Brain microvascular endothelial cell (primary cell): ENCODE measurements around the gene CYP2W1.

Experiments used
- DNase-seq: peaks from one replicate; pipeline ENCODE4 v3.0.0-alpha.2; 2020
- H3K27ac ChIP-seq: fragments of 250-450 bp; sonication (Bioruptor Pico); 2 replicates; pipeline ENCODE4 v1.5.1; 2020; ENCODE audit warnings: mild to moderate bottlenecking, moderate library complexity
- H3K27me3 ChIP-seq: fragments of 250-450 bp; sonication (Bioruptor Pico); replicated peaks from 2 replicates; pipeline ENCODE4 v1.5.1; 2020; ENCODE audit warnings: mild to moderate bottlenecking
- H3K36me3 ChIP-seq: fragments of 250-450 bp; sonication (Bioruptor Pico); replicated peaks from 2 replicates; pipeline ENCODE4 v1.5.1; 2020; ENCODE audit warnings: mild to moderate bottlenecking
- H3K4me3 ChIP-seq: 2 replicates; pipeline ENCODE4 v1.5.1; 2011; ENCODE audit warnings: low read depth, mild to moderate bottlenecking, control low read depth, low read length, moderate library complexity
- CTCF ChIP-seq: IDR thresholded peaks from 2 replicates; pipeline ENCODE4 v1.5.1; 2011; ENCODE audit warnings: low read depth, mild to moderate bottlenecking, moderate library complexity, low read length, control low read depth, inconsistent platforms; ENCODE audit errors: missing control alignments
- in situ Hi-C: cut with HindIII; loops from 2 replicates; pipeline ENCODE4 v1.10.0; 2017; ENCODE audit warnings: low sequenced_read_pairs, low pct_ligation_motif_present

CYP2W1 gene

GRCh38 chr7:1024876-1025742 is 42.1 kb downstream of the CYP2W1 start:
- Histone ChIP-seq H3K27ac (no peak overlapping the region), H3K4me3 (no peak overlapping the region), H3K27me3 (no peaks in the 10 kb centered on the region), H3K36me3 (peaks cover 8% of the 10 kb centered on the region)
- in situ Hi-C loops: no loop called here
- TF ChIP-seq CTCF: no peak
- no peak for DNase-seq

GRCh38 chr7:1025743-1026581 is 43.0 kb downstream of the CYP2W1 start:
- Histone ChIP-seq H3K27ac (no peak overlapping the region), H3K27me3 (no peaks in the 10 kb centered on the region)
- in situ Hi-C loops: no loop called here

GRCh38 chr7:1026721-1027161 is 43.8 kb downstream of the CYP2W1 start:
- in situ Hi-C loops: no loop called here
- Histone ChIP-seq H3K4me3 (no peak overlapping the region), H3K36me3 (no peaks in the 10 kb centered on the region), H3K27me3 (no peaks in the 10 kb centered on the region), H3K27ac (no peak overlapping the region)
- no peak for DNase-seq
- TF ChIP-seq CTCF: no peak

More at GRCh38 chr7:1025743-1026581, 43.0 kb downstream of the CYP2W1 start:
- Histone ChIP-seq H3K4me3 (no peak overlapping the region), H3K36me3 (peaks cover 4% of the 10 kb centered on the region)
- no peak for DNase-seq
- no peak for TF ChIP-seq CTCF

GRCh38 chr7:1027242-1028043 is 44.5 kb downstream of the CYP2W1 start:
- DNase-seq: peak; percentile 14
- in situ Hi-C loops: no loop called here
- Histone ChIP-seq H3K27ac (peak overlapping the region; percentile 67), H3K36me3 (no peaks in the 10 kb centered on the region), H3K27me3 (no peaks in the 10 kb centered on the region), H3K4me3 (peak overlapping the region; percentile 59)
- no peak for TF ChIP-seq CTCF

- TF ChIP-seq CTCF: no peak
- in situ Hi-C loops: no loop called here
These were observed 45.2 kb downstream of the CYP2W1 start for GRCh38 chr7:1028044-1028770.

More at GRCh38 chr7:1028044-1028770, 45.2 kb downstream of the CYP2W1 start:
- H3K27ac ChIP-seq: peak overlapping the region; percentile 67
- H3K27me3 ChIP-seq: no peaks in the 10 kb centered on the region
- DNase-seq: peak; percentile 77
- peak overlapping the region; percentile 59 for H3K4me3 ChIP-seq
- no peaks in the 10 kb centered on the region for H3K36me3 ChIP-seq
